OCI-LY1 (cell line): ENCODE results near the gene RPL32.

Experiments used
- H2AFZ ChIP-seq: fragments of 200-600 bp; sonication (generic), shearing (Covaris generic); 2 replicates; pipeline ENCODE4 v1.6.0; 2014; ENCODE audit warnings: antibody characterized with exemption, mild to moderate bottlenecking, low read length
- H3F3A ChIP-seq: fragments of 200-600 bp; sonication (generic), shearing (Covaris generic); 2 replicates; pipeline ENCODE4 v1.6.0; 2014; ENCODE audit warnings: mild to moderate bottlenecking, antibody characterized with exemption, low read length, moderate library complexity; ENCODE audit not compliant: insufficient read depth
- H3K27ac ChIP-seq: fragments of 200-600 bp; sonication (generic); 2 replicates; pipeline ENCODE4 v1.5.1; 2014; ENCODE audit warnings: low read length, mixed run types, mild to moderate bottlenecking, low read depth; ENCODE audit not compliant: poor library complexity, severe bottlenecking
- H3K27me3 ChIP-seq: fragments of 200-600 bp; sonication (generic); 2 replicates; pipeline ENCODE4 v1.6.0; 2014; ENCODE audit warnings: antibody characterized with exemption, mild to moderate bottlenecking, low read length, moderate library complexity; ENCODE audit not compliant: insufficient read depth
- H3K36me3 ChIP-seq: fragments of 200-600 bp; sonication (generic); 2 replicates; pipeline ENCODE4 v1.6.1; 2014; ENCODE audit warnings: mild to moderate bottlenecking, antibody characterized with exemption, low read length, moderate library complexity, mixed read lengths; ENCODE audit not compliant: insufficient read depth
- H3K4me1 ChIP-seq: fragments of 200-600 bp; sonication (generic); 2 replicates; pipeline ENCODE4 v1.5.1; 2014; ENCODE audit warnings: mild to moderate bottlenecking, low read length, moderate library complexity; ENCODE audit not compliant: insufficient read depth, severe bottlenecking
- H3K4me2 ChIP-seq: fragments of 200-600 bp; sonication (generic), shearing (Covaris generic); 2 replicates; pipeline ENCODE4 v1.6.1; 2014; ENCODE audit warnings: low read length
- H3K4me3 ChIP-seq: fragments of 200-600 bp; sonication (generic); 2 replicates; pipeline ENCODE4 v1.5.1; 2014; ENCODE audit warnings: low read length, low read depth, mild to moderate bottlenecking, mixed read lengths; ENCODE audit not compliant: poor library complexity, severe bottlenecking
- H3K79me2 ChIP-seq: fragments of 200-600 bp; shearing (Covaris generic); 2 replicates; pipeline ENCODE4 v1.6.1; 2016; ENCODE audit warnings: mixed run types, low read length, mixed read lengths; ENCODE audit not compliant: insufficient read depth
- H3K9ac ChIP-seq: fragments of 200-600 bp; sonication (generic), shearing (Covaris generic); 2 replicates; pipeline ENCODE4 v1.6.1; 2014; ENCODE audit warnings: mild to moderate bottlenecking, low read length, mixed read lengths
- H3K9me2 ChIP-seq: fragments of 200-600 bp; sonication (generic), shearing (Covaris generic); 2 replicates; pipeline ENCODE4 v1.6.1; 2014; ENCODE audit warnings: low read depth, mild to moderate bottlenecking, low read length, mixed read lengths
- H3K9me3 ChIP-seq: fragments of 200-600 bp; shearing (Covaris generic); 2 replicates; pipeline ENCODE4 v1.6.1; 2014; ENCODE audit warnings: low read length, mixed read lengths
- H4K20me1 ChIP-seq: fragments of 200-600 bp; sonication (generic), shearing (Covaris generic); 2 replicates; pipeline ENCODE4 v1.6.0; 2016; ENCODE audit warnings: mild to moderate bottlenecking, low read length; ENCODE audit not compliant: insufficient read depth
- CTCF ChIP-seq: fragments of 200-600 bp; sonication (generic), shearing (Covaris generic); IDR thresholded peaks from 2 replicates; pipeline ENCODE4 v1.5.1; 2017; ENCODE audit warnings: mild to moderate bottlenecking, antibody characterized with exemption, low read length, moderate library complexity, mixed read lengths
- EZH2 ChIP-seq: fragments of 200-600 bp; sonication (generic), shearing (Covaris generic); IDR thresholded peaks from 2 replicates; pipeline ENCODE4 v1.8.0; 2017; ENCODE audit warnings: borderline replicate concordance, mixed run types, mild to moderate bottlenecking, antibody characterized with exemption, low read length, moderate library complexity, mixed read lengths

The RPL32 gene

DNA sequence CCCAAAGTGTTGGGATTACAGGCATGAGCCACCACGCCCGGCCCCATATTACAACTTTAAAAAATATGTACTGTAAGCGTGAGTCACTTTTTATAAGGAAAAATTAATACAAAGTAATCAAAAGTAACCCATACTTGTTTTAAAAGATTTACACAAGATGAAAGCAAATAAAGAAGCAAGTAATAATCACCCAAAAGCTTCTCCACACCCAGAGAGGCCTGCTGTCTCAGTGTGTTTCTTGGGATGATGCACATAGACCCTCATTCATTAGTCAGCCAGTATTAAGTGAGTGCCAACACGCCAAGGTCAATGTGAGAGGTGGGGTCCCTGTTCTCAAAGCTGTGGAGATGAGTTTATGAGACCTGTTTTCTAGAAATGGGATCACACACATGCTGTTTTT lies 12.0 kb downstream of the RPL32 start:
- Histone ChIP-seq H3K4me1 (peaks cover 5% of the 10 kb centered on the region), H3K4me3 (no peak overlapping the region), H3K27ac (no peak overlapping the region), H3K9ac (no peak overlapping the region), H3K4me2 (no peak overlapping the region), H2AFZ (no peak overlapping the region), H4K20me1 (no peaks in the 10 kb centered on the region), H3F3A (no peaks in the 10 kb centered on the region), H3K27me3 (no peaks in the 10 kb centered on the region), H3K9me3 (no peaks in the 10 kb centered on the region), H3K36me3 (peaks cover 40% of the 10 kb centered on the region), H3K79me2 (no peaks in the 10 kb centered on the region), H3K9me2 (no peaks in the 10 kb centered on the region)
- TF ChIP-seq EZH2 (no peak), CTCF (no peak)

- no peaks in the 10 kb centered on the region for H3K27me3 ChIP-seq
- H3K27ac ChIP-seq: no peak overlapping the region
- H3K79me2 ChIP-seq: no peaks in the 10 kb centered on the region
- H3K9me3 ChIP-seq: no peaks in the 10 kb centered on the region
- TF ChIP-seq EZH2: no peak
- TF ChIP-seq CTCF: no peak
- H3K4me1 ChIP-seq: peaks cover 5% of the 10 kb centered on the region
- H3K36me3 ChIP-seq: peaks cover 34% of the 10 kb centered on the region
- H3K4me3 ChIP-seq: no peak overlapping the region
- no peak overlapping the region for H2AFZ ChIP-seq
- H4K20me1 ChIP-seq: no peaks in the 10 kb centered on the region
- H3F3A ChIP-seq: no peaks in the 10 kb centered on the region
- H3K9me2 ChIP-seq: no peaks in the 10 kb centered on the region
- no peak overlapping the region for H3K9ac ChIP-seq
- no peak overlapping the region for H3K4me2 ChIP-seq
These were observed 12.6 kb downstream of the RPL32 start for GRCh38 chr3:12828751-12829150.

DNA sequence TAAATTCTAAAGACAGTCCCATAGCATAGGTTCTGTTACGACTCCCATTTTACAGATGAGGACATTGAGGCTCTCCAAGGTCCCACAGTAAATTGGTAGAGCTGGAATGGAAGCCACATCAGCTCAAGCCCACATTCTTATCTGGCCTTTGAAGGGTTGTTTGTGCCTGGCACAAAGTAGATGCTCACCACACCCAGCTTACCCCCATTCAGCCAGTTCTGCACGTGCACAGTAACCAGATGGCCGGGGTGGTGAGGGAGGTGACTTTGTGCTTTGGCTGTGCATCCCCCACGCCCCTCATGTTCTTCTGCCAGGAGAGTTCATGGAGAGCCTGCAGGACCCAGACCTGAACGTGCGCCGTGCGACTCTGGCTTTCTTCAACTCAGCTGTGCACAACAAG lies 16.2 kb downstream of the RPL32 start:
- Histone ChIP-seq H3K9me3 (no peaks in the 10 kb centered on the region), H3K79me2 (no peaks in the 10 kb centered on the region), H2AFZ (no peak overlapping the region), H3K36me3 (no peaks in the 10 kb centered on the region), H3K27ac (no peak overlapping the region), H4K20me1 (no peaks in the 10 kb centered on the region), H3K9me2 (no peaks in the 10 kb centered on the region), H3K4me1 (peaks cover 5% of the 10 kb centered on the region), H3F3A (no peaks in the 10 kb centered on the region), H3K9ac (no peak overlapping the region), H3K27me3 (no peaks in the 10 kb centered on the region), H3K4me3 (no peak overlapping the region), H3K4me2 (no peak overlapping the region)
- no peak for TF ChIP-seq EZH2
- no peak for TF ChIP-seq CTCF
